ENCODE results near the gene CHAT.

Gene CHAT

GRCh38 chr10:49596836-49597235 lies 17.0 kb upstream of the CHAT start:
- DNase-seq, result no peak

- no peak for DNase-seq
Observed at GRCh38 chr10:49597426-49598163, 16.2 kb upstream of the CHAT start.

- no peak for DNase-seq
Observed at GRCh38 chr10:49598164-49598856, 15.5 kb upstream of the CHAT start.

- no peak for DNase-seq
Observed at GRCh38 chr10:49598986-49599385, 14.9 kb upstream of the CHAT start.

GRCh38 chr10:49599546-49599945 lies 14.3 kb upstream of the CHAT start:
- DNase-seq, result no peak

GRCh38 chr10:49600046-49600445 lies 13.8 kb upstream of the CHAT start:
- no peak for DNase-seq

- DNase-seq, result no peak
Observed at GRCh38 chr10:49600781-49601400, 12.9 kb upstream of the CHAT start.

GRCh38 chr10:49601857-49602256 lies 12.0 kb upstream of the CHAT start:
- DNase-seq, result no peak

- no peak for DNase-seq
Observed at GRCh38 chr10:49602380-49603023, 11.3 kb upstream of the CHAT start.

- peak in 7 of 58 donors; percentile 9 to 50 (median 16) for DNase-seq
Observed at GRCh38 chr10:49605216-49605938, 8.5 kb upstream of the CHAT start.

- DNase-seq, result no peak
Observed at GRCh38 chr10:49605939-49606509, 7.8 kb upstream of the CHAT start.

- DNase-seq, result peak in 10 of 58 donors; percentile 6 to 25 (median 10)
Observed at GRCh38 chr10:49606981-49607535, 6.8 kb upstream of the CHAT start.

GRCh38 chr10:49608166-49609005 lies 5.5 kb upstream of the CHAT start:
- no peak for DNase-seq

- DNase-seq, result no peak
Observed at GRCh38 chr10:49609006-49609282, 4.9 kb upstream of the CHAT start.

- DNase-seq, result no peak
Observed at GRCh38 chr10:49609283-49610113, 4.3 kb upstream of the CHAT start.

- DNase-seq, result no peak
Observed at GRCh38 chr10:49610114-49610457, 3.8 kb upstream of the CHAT start, which contains the start of gene SLC18A3. Gene SLC18A3 (plus strand): TSS chr10:49610310. CDS start chr10:49610741, 431 bp downstream.

- no peak for DNase-seq
Observed at GRCh38 chr10:49610458-49611165, 3.2 kb upstream of the CHAT start.

- no peak for DNase-seq
Observed at GRCh38 chr10:49611166-49611815, 2.5 kb upstream of the CHAT start.
